ENCODE data around the gene DDX17.

The DDX17 gene

DNA sequence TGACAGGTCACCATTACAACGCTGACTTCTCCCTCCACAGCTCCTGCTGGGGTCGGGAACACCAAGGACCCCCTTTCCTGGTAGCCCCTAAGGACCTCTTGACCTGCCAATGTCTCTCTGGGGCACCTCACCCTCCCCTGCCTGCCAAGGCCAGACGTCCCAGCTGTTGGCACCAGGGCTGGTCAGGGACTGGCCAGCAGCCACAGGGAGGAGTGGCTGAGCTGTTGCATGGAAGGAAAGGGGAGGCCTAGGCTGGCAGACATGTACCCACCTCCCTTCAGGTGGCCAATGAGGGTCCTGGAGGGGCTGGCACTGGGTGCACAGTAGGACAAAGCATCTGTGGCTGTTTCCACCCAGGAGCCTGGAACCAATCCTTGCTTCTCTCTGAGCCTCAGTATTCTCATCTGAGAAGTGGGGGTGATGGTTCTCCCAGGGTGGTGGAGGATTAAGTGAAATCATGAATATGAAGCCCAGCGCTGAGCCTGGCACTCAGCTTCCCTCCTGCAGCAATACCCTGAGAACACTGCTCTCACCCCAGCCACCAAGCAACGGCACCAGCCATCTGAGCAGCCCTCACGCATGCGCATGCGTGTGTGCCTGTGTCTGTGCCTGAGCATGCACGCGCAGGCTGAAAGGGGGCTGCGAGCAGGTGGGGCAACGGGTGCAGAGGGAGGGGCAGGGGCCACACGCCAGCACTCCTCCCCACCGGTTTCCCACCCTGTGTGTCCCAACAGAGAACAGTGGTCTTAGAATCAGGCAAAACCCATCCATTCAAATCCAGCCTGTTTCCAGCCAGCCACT is 57.0 kb downstream of the DDX17 start:
- no peak for DNase-seq (ENCODE audit: low read depth in 3 of 3)

DNA sequence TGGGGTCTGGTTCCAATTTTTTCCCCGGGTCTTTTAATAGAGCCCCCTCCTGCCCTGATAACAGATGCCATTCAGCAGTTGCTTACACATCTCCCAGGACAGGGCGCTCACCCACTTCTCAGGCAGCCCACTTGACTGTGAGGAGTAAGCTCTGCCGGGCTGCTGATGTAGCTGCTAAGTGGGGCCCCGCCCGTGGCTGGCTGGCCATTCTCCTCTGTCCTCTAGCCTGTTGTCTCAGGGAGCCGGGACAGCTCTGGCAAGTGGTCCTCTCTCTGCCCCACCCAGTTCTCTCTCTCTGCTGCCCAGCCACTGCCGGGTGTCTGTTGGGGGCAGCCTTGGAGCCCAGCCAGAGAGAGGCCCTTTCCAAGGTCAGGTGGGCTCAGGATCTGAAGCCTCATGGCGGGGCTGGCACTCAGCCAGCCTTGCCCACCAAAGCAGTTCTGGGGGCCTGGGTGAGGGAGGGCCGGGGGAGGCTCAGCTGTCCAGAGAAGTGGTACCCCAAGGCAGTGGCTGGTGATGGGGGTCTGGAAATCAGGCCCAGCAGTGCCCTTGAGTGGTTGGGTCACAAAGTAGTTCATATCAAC is 60.0 kb downstream of the DDX17 start:
- no peak for DNase-seq (ENCODE audit: low read depth in 3 of 3)

DNA sequence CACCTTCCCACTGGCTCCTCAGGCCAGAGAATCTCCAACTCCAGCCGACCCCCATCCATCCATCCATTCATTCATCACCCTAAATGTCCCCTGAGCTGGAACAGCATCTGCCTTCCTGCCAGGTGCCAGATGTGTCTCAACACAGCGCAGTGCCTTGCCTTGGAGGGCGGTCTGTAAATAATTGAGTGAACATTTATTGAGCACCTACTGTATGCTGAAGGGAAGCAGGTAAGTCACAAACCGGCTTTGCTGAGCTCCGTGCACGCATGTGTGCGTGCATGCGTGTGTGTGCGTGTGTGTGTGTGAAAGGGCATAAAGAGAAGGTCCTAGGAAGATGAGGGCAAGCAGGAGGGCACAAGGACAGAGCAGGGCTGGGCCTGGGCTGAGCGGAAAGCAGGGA is 61.3 kb downstream of the DDX17 start:
- DNase-seq (ENCODE audit: low read depth in 3 of 3): no peak

DNA sequence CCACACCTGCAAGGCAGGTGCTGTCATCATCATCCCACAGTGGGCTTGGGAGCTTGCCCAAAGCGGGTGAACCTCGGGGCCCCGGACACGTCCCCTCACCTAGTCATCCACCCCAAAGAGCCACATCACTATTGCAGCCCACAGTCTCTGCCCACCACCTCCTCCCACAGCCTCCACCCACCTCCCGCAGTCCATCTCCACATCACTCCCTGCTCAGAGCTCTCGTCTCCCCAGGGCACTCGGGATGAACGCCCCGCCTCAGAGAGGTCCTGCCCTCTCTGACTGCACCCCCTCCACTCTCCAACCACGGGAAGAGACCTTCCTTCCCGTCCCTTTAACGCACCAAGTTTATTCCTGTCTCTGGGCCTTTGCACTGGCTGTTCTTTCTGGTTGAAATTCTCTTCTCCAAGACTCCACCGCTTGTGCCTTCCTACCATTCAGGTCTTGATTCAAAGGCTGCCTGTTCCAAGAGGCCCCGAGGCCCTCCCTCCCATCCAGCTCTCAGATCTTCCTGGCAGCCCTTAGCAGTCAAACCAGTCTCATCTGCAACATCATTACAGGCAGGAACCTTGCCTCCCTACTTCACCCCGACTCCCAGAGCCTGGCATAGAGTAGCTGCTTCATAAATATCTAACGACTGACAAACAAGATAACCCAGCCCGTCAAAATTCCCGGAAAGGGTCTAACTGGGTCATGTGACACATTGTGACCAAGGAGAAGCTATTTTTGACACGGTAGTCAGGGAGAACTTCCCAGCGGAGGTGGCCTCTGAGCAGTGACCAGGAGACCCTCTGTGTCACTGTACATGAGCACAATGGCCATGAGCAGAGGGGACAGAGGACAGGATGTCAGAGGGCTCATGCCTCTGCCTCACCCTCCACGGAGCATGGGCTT is 62.2 kb downstream of the DDX17 start:
- no peak for DNase-seq (ENCODE audit: low read depth in 3 of 3)

DNA sequence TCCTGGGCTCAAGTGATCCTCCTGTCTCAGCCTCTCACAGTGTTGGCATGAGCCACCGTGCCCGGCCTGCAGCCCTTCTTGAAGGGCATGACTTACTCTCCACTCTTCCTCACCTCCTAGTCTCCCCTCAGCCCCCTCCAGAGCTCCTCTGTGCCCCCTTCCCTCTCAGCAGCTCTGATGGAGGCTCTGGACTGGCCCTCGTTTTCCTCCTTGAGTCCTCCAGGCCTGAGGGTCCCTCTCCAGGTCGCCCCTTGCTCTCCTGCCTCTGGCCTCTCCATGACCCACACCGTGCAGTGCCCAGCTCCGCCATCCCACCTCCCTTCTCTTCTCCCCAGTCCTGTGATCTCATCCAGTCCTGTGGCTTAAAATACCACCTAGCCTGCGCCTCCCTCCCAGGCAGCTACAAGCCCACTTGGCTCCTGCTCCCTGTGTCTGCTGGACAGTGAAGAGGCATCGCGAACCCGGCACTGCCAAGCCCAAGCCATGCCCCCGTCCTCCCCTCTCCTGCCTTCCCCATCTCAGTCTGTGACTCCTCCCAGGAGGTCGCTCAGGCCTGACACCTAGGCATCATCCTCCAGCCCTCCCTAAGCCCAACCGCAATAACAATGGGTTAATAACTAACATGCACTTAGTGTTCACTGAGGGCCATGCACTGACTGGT is 63.0 kb downstream of the DDX17 start:
- no peak for DNase-seq (ENCODE audit: low read depth in 3 of 3)

DNA sequence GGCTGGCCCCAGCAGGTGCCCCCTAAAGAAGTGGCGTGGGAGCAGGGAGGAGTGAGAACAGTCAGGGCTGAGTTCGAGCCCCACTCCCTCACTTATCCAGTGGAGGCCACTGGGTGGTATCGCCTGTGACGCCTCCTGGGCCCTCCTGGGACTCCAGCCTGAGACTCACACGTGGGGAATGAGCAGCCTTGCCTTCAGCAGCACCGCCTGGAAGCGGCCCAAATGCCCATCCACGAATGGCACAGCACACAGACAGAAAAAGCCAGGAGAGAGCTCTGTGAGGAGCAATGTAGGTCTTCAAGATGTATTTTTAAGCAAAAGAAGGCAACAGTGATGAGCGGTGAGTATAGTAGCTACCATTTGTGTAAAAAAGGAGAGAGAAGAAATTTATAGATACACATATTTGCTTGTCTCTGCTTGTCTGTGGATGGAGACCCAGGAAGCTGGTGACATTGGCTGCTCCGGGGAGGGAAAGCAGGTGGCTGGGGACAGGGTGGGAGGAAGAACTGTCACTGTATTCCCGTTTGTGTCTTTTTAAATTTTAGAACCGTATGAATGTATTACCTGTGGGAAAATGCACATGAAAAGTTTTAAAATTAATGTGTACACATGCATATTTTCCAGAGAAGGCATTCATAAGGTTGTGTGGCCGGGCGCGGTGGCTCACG is 64.4 kb downstream of the DDX17 start:
- DNase-seq (ENCODE audit: low read depth in 3 of 3): no peak

DNA sequence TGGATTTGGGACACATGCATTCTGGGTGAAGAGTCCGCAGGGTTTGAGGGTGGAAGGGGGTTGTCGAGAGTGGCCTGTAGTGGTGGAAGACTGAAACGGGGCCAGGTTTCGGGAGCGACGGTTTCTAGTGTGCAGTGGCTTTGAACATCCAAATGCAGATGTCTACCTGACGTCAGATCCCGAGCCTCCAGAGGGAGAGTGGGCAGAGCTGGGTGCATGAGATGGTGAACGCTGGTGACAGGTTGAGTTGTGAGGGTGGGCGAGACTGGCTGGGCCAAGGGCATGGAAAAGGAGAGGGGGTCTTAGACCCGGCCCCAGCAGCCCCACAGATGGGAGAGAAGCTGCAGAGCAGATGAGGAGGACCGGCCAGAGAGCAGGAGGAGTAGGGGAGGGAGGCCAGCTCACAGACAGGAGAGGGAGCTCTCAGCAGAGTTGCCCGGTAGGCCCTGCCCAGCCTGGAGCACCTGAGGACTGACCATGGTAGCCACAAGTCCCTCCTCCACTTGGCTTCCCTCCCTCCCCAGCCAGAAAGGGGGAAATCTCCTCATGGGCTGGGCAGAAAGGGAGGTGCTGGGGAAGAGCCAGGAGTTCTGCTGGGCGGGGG is 65.3 kb downstream of the DDX17 start:
- DNase-seq (ENCODE audit: low read depth in 3 of 3): no peak

DNA sequence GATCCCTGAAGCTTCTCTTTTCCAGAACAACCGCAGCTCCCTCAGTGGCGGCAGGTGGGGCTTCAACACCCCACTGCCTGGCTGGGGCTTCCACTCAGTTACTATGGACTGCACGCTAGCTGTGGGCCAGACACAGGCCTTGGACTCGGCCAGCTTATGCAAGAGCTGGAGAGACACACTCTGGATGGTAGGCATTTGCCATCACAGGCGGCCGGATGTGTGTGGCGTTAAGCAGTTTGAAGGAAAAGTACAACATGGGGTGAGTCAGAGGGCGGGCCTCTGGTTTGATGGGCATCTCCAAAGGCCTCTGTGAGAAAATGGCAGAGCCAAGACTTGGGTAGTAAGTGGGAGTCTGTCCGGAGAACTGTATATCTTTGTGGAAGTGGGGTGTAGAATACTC is 68.7 kb downstream of the DDX17 start:
- DNase-seq (ENCODE audit: low read depth in 3 of 3): no peak

DNA sequence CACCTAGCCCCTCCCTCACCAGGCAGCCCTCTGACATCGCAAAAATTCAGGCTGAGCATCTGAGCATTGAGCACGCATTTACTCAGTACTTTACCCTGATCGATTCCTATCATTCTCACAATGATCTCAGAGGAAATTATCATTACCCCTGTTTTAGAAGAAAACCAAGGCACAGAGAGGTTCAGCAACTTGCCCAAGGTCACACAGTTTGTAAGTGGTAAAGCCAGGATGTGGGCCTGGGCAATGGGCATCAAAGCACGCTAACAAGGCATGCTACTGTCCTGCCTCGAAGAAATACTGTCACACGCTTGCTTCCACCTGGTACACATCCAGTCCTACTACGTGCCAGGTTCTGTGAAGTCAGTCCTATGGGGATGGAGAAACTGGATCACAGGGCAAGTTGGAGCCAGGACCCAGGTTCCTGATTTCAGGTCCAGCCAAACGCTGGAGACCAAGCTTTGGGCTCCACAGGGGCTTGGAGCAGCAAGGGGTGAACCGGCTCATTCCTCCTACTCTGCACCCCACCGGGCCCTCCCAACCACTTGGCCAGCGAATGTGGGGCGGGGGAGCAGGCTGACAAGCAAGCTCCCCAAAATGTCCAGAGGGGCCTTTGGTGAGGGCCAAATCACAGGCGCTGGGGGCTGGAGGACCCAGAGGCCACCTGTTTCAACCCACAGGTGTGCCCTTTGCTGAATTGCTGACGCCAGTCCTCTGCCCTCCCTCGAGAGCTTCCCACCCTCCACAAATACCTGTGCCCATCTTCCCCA is 69.3 kb downstream of the DDX17 start:
- DNase-seq (ENCODE audit: low read depth in 3 of 3): no peak

DNA sequence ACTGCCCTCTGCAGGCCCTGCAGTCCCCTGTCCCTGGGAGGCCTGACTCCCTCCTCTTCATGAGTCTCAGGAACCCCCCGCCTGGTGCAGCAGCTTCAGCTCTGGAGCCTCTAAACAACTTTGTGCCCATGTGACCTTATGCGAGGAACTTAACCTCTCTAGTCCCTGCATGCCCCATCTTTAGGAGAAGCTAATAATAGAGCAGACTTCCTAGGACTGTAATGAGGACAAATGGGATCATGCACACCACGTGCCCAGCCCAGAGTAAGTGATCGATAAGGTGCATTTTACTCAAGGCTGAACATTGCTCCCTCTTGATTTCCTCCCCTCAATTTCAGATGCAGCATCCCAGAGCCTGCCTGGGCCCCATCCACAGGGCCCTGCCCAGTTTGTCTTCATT is 70.1 kb downstream of the DDX17 start:
- DNase-seq (ENCODE audit: low read depth in 3 of 3): no peak

DNA sequence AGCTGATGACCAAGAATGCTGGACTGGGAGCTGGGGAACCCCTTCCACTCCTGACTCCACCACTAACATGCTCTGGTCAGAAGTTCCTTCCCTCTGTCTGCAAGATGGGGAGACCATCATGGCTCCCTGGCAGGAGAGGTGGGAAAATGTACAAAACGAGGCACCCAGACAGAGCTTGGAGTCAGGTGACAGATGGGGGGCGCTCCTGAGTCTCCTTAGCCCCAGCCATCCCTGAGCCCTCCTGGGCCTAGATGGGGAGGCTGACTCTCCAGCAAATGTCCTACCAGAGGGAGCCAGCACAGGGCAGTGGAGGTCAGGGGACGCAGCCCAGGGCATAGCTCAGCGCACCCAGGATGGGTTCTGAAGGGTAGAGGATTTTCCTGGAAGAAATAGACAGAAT is 71.1 kb downstream of the DDX17 start:
- DNase-seq (ENCODE audit: low read depth in 3 of 3): no peak

DNA sequence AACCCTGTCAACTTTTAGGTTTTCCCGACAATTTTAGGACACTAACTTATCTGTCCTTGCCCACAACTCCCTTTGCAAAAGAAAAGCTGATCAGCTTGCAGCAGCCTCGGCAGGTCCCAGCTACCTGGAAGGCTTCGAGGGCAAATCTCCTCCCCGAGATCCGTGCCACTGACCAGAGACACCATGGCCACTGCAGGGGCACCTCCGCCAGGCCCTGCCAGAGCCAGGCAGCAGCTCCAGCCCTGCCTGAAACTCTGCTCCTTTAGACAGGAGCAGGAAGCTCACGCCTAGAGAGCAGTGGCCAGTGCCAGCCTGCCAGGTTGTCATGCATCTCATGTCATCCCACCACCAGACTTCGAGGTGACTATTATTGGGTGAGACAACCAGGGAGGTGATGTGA is 72.2 kb downstream of the DDX17 start:
- no peak for DNase-seq (ENCODE audit: low read depth in 3 of 3)
